ENCODE data around the gene TMPRSS7. TPM values are rescaled to one million over a fixed set of nuclear protein-coding genes. Genes with fewer than 3 reads are reported as not detected.

TMPRSS7 gene
- total RNA-seq, 1 experiment from 2014 or later, result not detected

- no peak overlapping the region for H3K27ac Mint-ChIP-seq
- peaks cover 21% of the 10 kb centered on the region for H3K4me1 Mint-ChIP-seq
- no peak for ATAC-seq
- peaks cover 66% of the 10 kb centered on the region for H3K27me3 Mint-ChIP-seq (ENCODE audit: low read depth)
- no peaks in the 10 kb centered on the region for H3K9me3 Mint-ChIP-seq
- TF ChIP-seq FOXP1 (CRISPR knock-in tag; IDR thresholded peaks at IDR 0.05; ENCODE audit: borderline replicate concordance), result no peak
- TF ChIP-seq TP53 (CRISPR knock-in tag; IDR thresholded peaks at IDR 0.05), result no peak
- TF ChIP-seq MLX (CRISPR knock-in tag; IDR thresholded peaks at IDR 0.05), result no peak
- TF ChIP-seq EMX1 (CRISPR knock-in tag; IDR thresholded peaks at IDR 0.05), result no peak
- no peak for TF ChIP-seq SMAD3 (CRISPR knock-in tag; IDR thresholded peaks at IDR 0.05; ENCODE audit: borderline replicate concordance)
- no peak for TF ChIP-seq MAX (CRISPR knock-in tag; IDR thresholded peaks at IDR 0.05)
- no peak for TF ChIP-seq ZNF263 (CRISPR knock-in tag; IDR thresholded peaks at IDR 0.05; ENCODE audit: low read depth)
- ChIA-PET CTCF (interaction anchor here (1.1 to 5.0 kb wide), 4 partner anchors 12 to 286 kb away, joined by 3 to 95 read pairs (median 23); no protein-coding TSS in a partner anchor), POLR2A (interaction anchor here (0.5 kb wide), 1 partner anchor 16 kb away, joined by 5 read pairs; no protein-coding TSS in a partner anchor)
- peaks cover 3% of the 10 kb centered on the region; the same call in 1 of the 2 replicates for H3K36me3 Mint-ChIP-seq
- no peak for DNase-seq (ENCODE audit: low spot score)
- H3K4me3 Mint-ChIP-seq, result no peak overlapping the region
Observed at GRCh38 chr3:112001526-112001925, 33.0 kb upstream of the TMPRSS7 start.

- Mint-ChIP-seq H3K4me3 (no peak overlapping the region), H3K27ac (no peak overlapping the region), H3K27me3 (ENCODE audit: low read depth) (peaks cover 62% of the 10 kb centered on the region), H3K4me1 (peaks cover 21% of the 10 kb centered on the region), H3K9me3 (no peaks in the 10 kb centered on the region), H3K36me3 (peaks cover 3% of the 10 kb centered on the region; the same call in 1 of the 2 replicates)
- ATAC-seq (no peak), DNase-seq (ENCODE audit: low spot score) (no peak)
- POLR2A ChIA-PET, result no interaction called here
- TF ChIP-seq AR (CRISPR knock-in tag; IDR thresholded peaks at IDR 0.05) (no peak), JAZF1 (CRISPR knock-in tag; IDR thresholded peaks at IDR 0.05) (no peak), RELA (CRISPR knock-in tag; IDR thresholded peaks at IDR 0.05; ENCODE audit: borderline replicate concordance) (no peak), ZNF423 (CRISPR knock-in tag; IDR thresholded peaks at IDR 0.05) (no peak), ERG (CRISPR knock-in tag; IDR thresholded peaks at IDR 0.05) (no peak), CBFB (CRISPR knock-in tag; IDR thresholded peaks at IDR 0.05; ENCODE audit: low read depth) (no peak)
- CTCF ChIA-PET, result interaction anchor here (0.6 to 5.0 kb wide), 4 partner anchors 11 to 1725 kb away, joined by 3 to 95 read pairs (median 23); no protein-coding TSS in a partner anchor
Observed at GRCh38 chr3:112002096-112002971, 32.2 kb upstream of the TMPRSS7 start.

- peaks cover 3% of the 10 kb centered on the region; the same call in 1 of the 2 replicates for H3K36me3 Mint-ChIP-seq
- no peak for DNase-seq (ENCODE audit: low spot score)
- TF ChIP-seq ZBTB43 (CRISPR knock-in tag; IDR thresholded peaks at IDR 0.05) (no peak), ERG (CRISPR knock-in tag; IDR thresholded peaks at IDR 0.05) (no peak), RELA (CRISPR knock-in tag; IDR thresholded peaks at IDR 0.05; ENCODE audit: borderline replicate concordance) (no peak), ZNF317 (CRISPR knock-in tag; IDR thresholded peaks at IDR 0.05; ENCODE audit: borderline replicate concordance, low read depth) (no peak), RORB (CRISPR knock-in tag; IDR thresholded peaks at IDR 0.05) (no peak), ZNF138 (CRISPR knock-in tag; conservative IDR thresholded peaks at IDR 0.05) (no peak)
- CTCF ChIA-PET, result interaction anchor here (3.3 kb wide), 1 partner anchor 10 kb away, joined by 14 read pairs; no protein-coding TSS in a partner anchor
- H3K9me3 Mint-ChIP-seq, result no peaks in the 10 kb centered on the region
- POLR2A ChIA-PET, result no interaction called here
- peaks cover 52% of the 10 kb centered on the region for H3K27me3 Mint-ChIP-seq (ENCODE audit: low read depth)
- ATAC-seq, result no peak
- H3K27ac Mint-ChIP-seq, result no peak overlapping the region
- H3K4me1 Mint-ChIP-seq, result peaks cover 20% of the 10 kb centered on the region
- H3K4me3 Mint-ChIP-seq, result no peak overlapping the region
Observed at GRCh38 chr3:112003321-112004080, 31.0 kb upstream of the TMPRSS7 start.
